Measurements from ENCODE around the gene OR6C70.
"Not testable (repeated sequence)": the region's sequence is repeated elsewhere in the genome, so short reads cannot be mapped to it uniquely, and the experiment has no call there.

- TF ChIP-seq CTCF, POLR2A, POLR2AphosphoS5, EP300 (IDR thresholded peaks at IDR 0.05): not testable (repeated sequence)
These were observed 5.0 kb downstream of the OR6C70 start for GRCh38 chr12:55464926-55465325.

All from suprapubic skin (tissue), 4 donors.